GM23338 (cell line): Measurements from ENCODE around the gene IDH2. TPM values are rescaled to one million over a fixed set of nuclear protein-coding genes. Genes with fewer than 3 reads are reported as not detected.

ENCODE experiments used
- ATAC-seq: fragments of 200-7000 bp; cut with Tn5 transposase; 3 replicates; pipeline ENCODE4 v1.9.1; 2020
- DNase-seq: peaks from one replicate; pipeline ENCODE4 v3.0.0-alpha.2; 2015; ENCODE audit warnings: low spot score
- H2AFZ ChIP-seq: fragments of 200-600 bp; sonication (generic); 2 replicates; pipeline ENCODE4 v1.8.0; 2016; ENCODE audit warnings: antibody characterized with exemption, mild to moderate bottlenecking, moderate library complexity
- H3F3A ChIP-seq: fragments of 200-600 bp; sonication (generic); replicated peaks from 2 replicates; pipeline ENCODE4 v1.8.0; 2017; ENCODE audit warnings: antibody characterized with exemption, mixed run types, low read depth
- H3K27ac ChIP-seq: fragments of 200-600 bp; sonication (generic); 2 replicates; pipeline ENCODE4 v1.6.1; 2016; ENCODE audit warnings: low read depth
- H3K27me3 ChIP-seq: fragments of 200-600 bp; sonication (generic); 2 replicates; pipeline ENCODE4 v1.8.0; 2016; ENCODE audit warnings: mild to moderate bottlenecking, mixed run types, moderate library complexity; ENCODE audit not compliant: insufficient read depth
- H3K36me3 ChIP-seq: fragments of 200-600 bp; sonication (generic); 2 replicates; pipeline ENCODE4 v1.8.0; 2016; ENCODE audit warnings: mild to moderate bottlenecking; ENCODE audit not compliant: insufficient read depth
- H3K4me1 ChIP-seq: fragments of 200-600 bp; sonication (generic); 2 replicates; pipeline ENCODE4 v1.8.0; 2016; ENCODE audit warnings: mild to moderate bottlenecking, moderate library complexity; ENCODE audit not compliant: insufficient read depth
- H3K4me2 ChIP-seq: fragments of 200-600 bp; sonication (generic); 2 replicates; pipeline ENCODE4 v1.7.1; 2017; ENCODE audit warnings: mixed run types
- H3K4me3 ChIP-seq: fragments of 200-600 bp; sonication (generic); 2 replicates; pipeline ENCODE4 v1.6.1; 2016; ENCODE audit warnings: mixed run types
- H3K79me2 ChIP-seq: fragments of 200-600 bp; sonication (generic); replicated peaks from 2 replicates; pipeline ENCODE4 v1.8.0; 2017; ENCODE audit warnings: mild to moderate bottlenecking; ENCODE audit not compliant: insufficient read depth
- H3K9me2 ChIP-seq: fragments of 200-600 bp; sonication (generic); 2 replicates; pipeline ENCODE4 v1.8.0; 2017; ENCODE audit not compliant: insufficient read depth
- H4K20me1 ChIP-seq: fragments of 200-600 bp; sonication (generic); replicated peaks from 2 replicates; pipeline ENCODE4 v1.8.0; 2017; ENCODE audit warnings: mild to moderate bottlenecking; ENCODE audit not compliant: insufficient read depth
- H3K27ac Mint-ChIP-seq: 2 replicates; pipeline ENCODE4 v1.8.0; 2020; ENCODE audit warnings: inconsistent platforms, mild to moderate bottlenecking, moderate library complexity, mixed read lengths
- H3K27me3 Mint-ChIP-seq: 3 replicates; pipeline ENCODE4 v1.8.0; 2022; ENCODE audit warnings: low read depth, mild to moderate bottlenecking, moderate library complexity, mixed read lengths, inconsistent platforms; ENCODE audit not compliant: insufficient read depth, poor library complexity
- H3K36me3 Mint-ChIP-seq: 3 replicates; pipeline ENCODE4 v1.8.0; 2021; ENCODE audit warnings: low read depth, mild to moderate bottlenecking, inconsistent platforms, moderate library complexity, mixed read lengths
- H3K4me1 Mint-ChIP-seq: 3 replicates; pipeline ENCODE4 v1.8.0; 2020; ENCODE audit warnings: mild to moderate bottlenecking, inconsistent platforms, mixed read lengths
- H3K4me3 Mint-ChIP-seq: 3 replicates; pipeline ENCODE4 v1.8.0; 2021; ENCODE audit warnings: moderate library complexity, mild to moderate bottlenecking, inconsistent platforms, mixed read lengths
- H3K9me3 Mint-ChIP-seq: 3 replicates; pipeline ENCODE4 v1.8.0; 2020; ENCODE audit warnings: moderate library complexity, mild to moderate bottlenecking, inconsistent platforms, mixed read lengths
- CREB1 ChIP-seq: fragments of 250-450 bp; sonication (Bioruptor Pico); IDR thresholded peaks from 2 replicates; pipeline ENCODE4 v1.5.0; 2020; ENCODE audit warnings: low read depth, mild to moderate bottlenecking, moderate library complexity
- EZH2 ChIP-seq: fragments of 200-600 bp; sonication (generic); IDR thresholded peaks from one replicate; pipeline ENCODE4 v1.8.0; 2017; ENCODE audit warnings: antibody characterized with exemption, mild to moderate bottlenecking, low read depth; ENCODE audit not compliant: unreplicated experiment
- EZH2phosphoT487 ChIP-seq: fragments of 200-600 bp; sonication (generic); IDR thresholded peaks from one replicate; pipeline ENCODE4 v1.8.1; 2018; ENCODE audit warnings: antibody characterized with exemption; ENCODE audit not compliant: unreplicated experiment
- JUNB ChIP-seq: IDR thresholded peaks from one replicate; pipeline ENCODE4 v1.6.1; 2016; ENCODE audit warnings: antibody characterized with exemption; ENCODE audit not compliant: unreplicated experiment
- NANOG ChIP-seq: IDR thresholded peaks from 2 replicates; pipeline ENCODE4 v1.6.1; 2016; ENCODE audit warnings: antibody characterized with exemption, borderline replicate concordance
- POLR2AphosphoS5 ChIP-seq: IDR thresholded peaks from 2 replicates; pipeline ENCODE4 v1.6.1; 2016; ENCODE audit warnings: antibody characterized with exemption, low read depth
- ZNF331 ChIP-seq: fragments of 250-450 bp; sonication (Bioruptor Pico); IDR thresholded peaks from 2 replicates; pipeline ENCODE4 v1.5.0; 2020; ENCODE audit warnings: low read depth, mild to moderate bottlenecking, moderate library complexity
- polyA plus RNA-seq: library from polyadenylated mRNA; unstranded; fragments of >200 nt; fragmentation: Nextera tagmentation; extraction: Ambion mirVana; gene quantifications from 2 replicates; pipeline ENCODE4 v1.2.1, GENCODE V29; 2016
- total RNA-seq: library from RNA; depleted of rRNA; stranded (reverse); fragments of >200 nt; shearing (Covaris generic); gene quantifications from 2 replicates; pipeline ENCODE4 v1.2.3, GENCODE V29; 2014
- TF ChIP-seq, protein P1 (sequence below), 2 experiments: fragments of 200-600 bp in 1 of 2; sonication (generic) in 1 of 2; conservative IDR thresholded peaks; 2 replicates each; pipeline versions ENCODE4 v1.5.1 to v1.6.1; 2016 to 2017; ENCODE audit warnings: antibody characterized with exemption in 2 of 2, low read depth in 2 of 2, mild to moderate bottlenecking in 2 of 2, moderate library complexity in 1 of 2
- TF ChIP-seq, protein P2 (sequence below): IDR thresholded peaks from one replicate; pipeline ENCODE4 v1.6.1; 2018; ENCODE audit warnings: antibody characterized with exemption; ENCODE audit not compliant: unreplicated experiment
- TF ChIP-seq, protein P3 (sequence below): IDR thresholded peaks from 2 replicates; pipeline ENCODE4 v1.6.1; 2016; ENCODE audit warnings: antibody characterized with exemption

The IDH2 gene
- total and polyA plus RNA-seq, 2 experiments from 2014 or later, result 54.9 to 64.0 TPM

DNA sequence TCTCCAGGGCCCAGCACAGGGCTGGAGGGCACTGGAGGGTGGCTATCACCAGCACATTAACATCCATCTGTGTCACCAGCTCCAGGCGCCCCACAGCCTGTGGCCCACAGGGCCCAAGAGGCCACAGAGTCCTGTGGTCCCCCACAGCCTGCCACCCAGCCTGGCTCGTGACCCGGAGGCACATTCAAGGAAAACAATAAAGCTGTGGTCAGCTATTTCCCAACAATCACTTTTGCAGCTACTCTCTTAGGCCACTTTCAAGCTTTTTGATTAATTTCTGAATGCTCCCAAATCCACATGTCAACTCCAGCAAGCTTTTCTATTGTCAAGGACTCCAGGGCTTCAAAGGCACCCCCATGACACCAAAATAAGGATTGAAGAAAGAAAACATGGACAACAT, 16.7 kb downstream of the IDH2 start:
- no peak overlapping the region for H2AFZ ChIP-seq
- H3F3A ChIP-seq, result no peaks in the 10 kb centered on the region; the same call in 1 of the 2 replicates
- Mint-ChIP-seq H3K27ac (no peak overlapping the region), H3K4me1 (peaks cover 2% of the 10 kb centered on the region; the same call in 2 of the 3 replicates), H3K4me3 (no peak overlapping the region), H3K36me3 (peaks cover 42% of the 10 kb centered on the region), H3K27me3 (peaks cover 12% of the 10 kb centered on the region), H3K9me3 (no peaks in the 10 kb centered on the region)
- H3K4me3 ChIP-seq, result no peak overlapping the region
- no peak for DNase-seq
- no peak overlapping the region for H3K27ac ChIP-seq
- H4K20me1 ChIP-seq, result peaks cover 5% of the 10 kb centered on the region; the same call in 1 of the 2 replicates
- TF ChIP-seq, protein P1, sequence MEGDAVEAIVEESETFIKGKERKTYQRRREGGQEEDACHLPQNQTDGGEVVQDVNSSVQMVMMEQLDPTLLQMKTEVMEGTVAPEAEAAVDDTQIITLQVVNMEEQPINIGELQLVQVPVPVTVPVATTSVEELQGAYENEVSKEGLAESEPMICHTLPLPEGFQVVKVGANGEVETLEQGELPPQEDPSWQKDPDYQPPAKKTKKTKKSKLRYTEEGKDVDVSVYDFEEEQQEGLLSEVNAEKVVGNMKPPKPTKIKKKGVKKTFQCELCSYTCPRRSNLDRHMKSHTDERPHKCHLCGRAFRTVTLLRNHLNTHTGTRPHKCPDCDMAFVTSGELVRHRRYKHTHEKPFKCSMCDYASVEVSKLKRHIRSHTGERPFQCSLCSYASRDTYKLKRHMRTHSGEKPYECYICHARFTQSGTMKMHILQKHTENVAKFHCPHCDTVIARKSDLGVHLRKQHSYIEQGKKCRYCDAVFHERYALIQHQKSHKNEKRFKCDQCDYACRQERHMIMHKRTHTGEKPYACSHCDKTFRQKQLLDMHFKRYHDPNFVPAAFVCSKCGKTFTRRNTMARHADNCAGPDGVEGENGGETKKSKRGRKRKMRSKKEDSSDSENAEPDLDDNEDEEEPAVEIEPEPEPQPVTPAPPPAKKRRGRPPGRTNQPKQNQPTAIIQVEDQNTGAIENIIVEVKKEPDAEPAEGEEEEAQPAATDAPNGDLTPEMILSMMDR (conservative IDR thresholded peaks at IDR 0.05; ENCODE audit: low read depth in 2 of 2), result no peak
- TF ChIP-seq JUNB (no peak), ZNF331 (no peak), EZH2 (no peak), NANOG (no peak), POLR2AphosphoS5 (no peak), CREB1 (CRISPR knock-in tag) (no peak), EZH2phosphoT487 (no peak)
- TF ChIP-seq, protein P2, sequence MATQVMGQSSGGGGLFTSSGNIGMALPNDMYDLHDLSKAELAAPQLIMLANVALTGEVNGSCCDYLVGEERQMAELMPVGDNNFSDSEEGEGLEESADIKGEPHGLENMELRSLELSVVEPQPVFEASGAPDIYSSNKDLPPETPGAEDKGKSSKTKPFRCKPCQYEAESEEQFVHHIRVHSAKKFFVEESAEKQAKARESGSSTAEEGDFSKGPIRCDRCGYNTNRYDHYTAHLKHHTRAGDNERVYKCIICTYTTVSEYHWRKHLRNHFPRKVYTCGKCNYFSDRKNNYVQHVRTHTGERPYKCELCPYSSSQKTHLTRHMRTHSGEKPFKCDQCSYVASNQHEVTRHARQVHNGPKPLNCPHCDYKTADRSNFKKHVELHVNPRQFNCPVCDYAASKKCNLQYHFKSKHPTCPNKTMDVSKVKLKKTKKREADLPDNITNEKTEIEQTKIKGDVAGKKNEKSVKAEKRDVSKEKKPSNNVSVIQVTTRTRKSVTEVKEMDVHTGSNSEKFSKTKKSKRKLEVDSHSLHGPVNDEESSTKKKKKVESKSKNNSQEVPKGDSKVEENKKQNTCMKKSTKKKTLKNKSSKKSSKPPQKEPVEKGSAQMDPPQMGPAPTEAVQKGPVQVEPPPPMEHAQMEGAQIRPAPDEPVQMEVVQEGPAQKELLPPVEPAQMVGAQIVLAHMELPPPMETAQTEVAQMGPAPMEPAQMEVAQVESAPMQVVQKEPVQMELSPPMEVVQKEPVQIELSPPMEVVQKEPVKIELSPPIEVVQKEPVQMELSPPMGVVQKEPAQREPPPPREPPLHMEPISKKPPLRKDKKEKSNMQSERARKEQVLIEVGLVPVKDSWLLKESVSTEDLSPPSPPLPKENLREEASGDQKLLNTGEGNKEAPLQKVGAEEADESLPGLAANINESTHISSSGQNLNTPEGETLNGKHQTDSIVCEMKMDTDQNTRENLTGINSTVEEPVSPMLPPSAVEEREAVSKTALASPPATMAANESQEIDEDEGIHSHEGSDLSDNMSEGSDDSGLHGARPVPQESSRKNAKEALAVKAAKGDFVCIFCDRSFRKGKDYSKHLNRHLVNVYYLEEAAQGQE, result no peak
- TF ChIP-seq, protein P3, sequence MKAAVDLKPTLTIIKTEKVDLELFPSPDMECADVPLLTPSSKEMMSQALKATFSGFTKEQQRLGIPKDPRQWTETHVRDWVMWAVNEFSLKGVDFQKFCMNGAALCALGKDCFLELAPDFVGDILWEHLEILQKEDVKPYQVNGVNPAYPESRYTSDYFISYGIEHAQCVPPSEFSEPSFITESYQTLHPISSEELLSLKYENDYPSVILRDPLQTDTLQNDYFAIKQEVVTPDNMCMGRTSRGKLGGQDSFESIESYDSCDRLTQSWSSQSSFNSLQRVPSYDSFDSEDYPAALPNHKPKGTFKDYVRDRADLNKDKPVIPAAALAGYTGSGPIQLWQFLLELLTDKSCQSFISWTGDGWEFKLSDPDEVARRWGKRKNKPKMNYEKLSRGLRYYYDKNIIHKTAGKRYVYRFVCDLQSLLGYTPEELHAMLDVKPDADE, result no peak
- ATAC-seq, result no peak
- H3K4me2 ChIP-seq, result no peak overlapping the region
- no peaks in the 10 kb centered on the region; the same call in 1 of the 2 replicates for H3K9me2 ChIP-seq
- no peaks in the 10 kb centered on the region for H3K36me3 ChIP-seq
- H3K4me1 ChIP-seq, result no peaks in the 10 kb centered on the region
- H3K27me3 ChIP-seq, result no peaks in the 10 kb centered on the region
- H3K79me2 ChIP-seq, result no peaks in the 10 kb centered on the region
